ENCODE data around the gene THYN1.

THYN1 gene

GRCh38 chr11:134200688-134201087 lies 52.5 kb downstream of the THYN1 start:
- Histone ChIP-seq H3K4me1 (ENCODE audit: control insufficient read depth, insufficient read depth, low read depth, low read length) (no peaks in the 10 kb centered on the region), H3K4ac (ENCODE audit: low read depth in 1 of 2, low read length in 2 of 2) (no peak overlapping the region), H2AFZ (ENCODE audit: low read depth, low read length) (no peak overlapping the region), H3K23ac (ENCODE audit: low read length in 2 of 2) (no peak overlapping the region), H3K18ac (ENCODE audit: low read depth in 1 of 2, low read length in 2 of 2) (no peak overlapping the region), H2BK5ac (ENCODE audit: low read depth, low read length, poor library complexity, severe bottlenecking) (no peak overlapping the region), H3K14ac (ENCODE audit: low read length in 2 of 2) (no peak overlapping the region), H3K9me3 (ENCODE audit: control insufficient read depth, low read length) (no peaks in the 10 kb centered on the region), H3K9ac (ENCODE audit: low read length) (no peak overlapping the region), H3K4me2 (ENCODE audit: low read length, poor library complexity, severe bottlenecking) (no peak overlapping the region), H3K27ac (ENCODE audit: low read length, poor library complexity, severe bottlenecking) (no peak overlapping the region), H3K27me3 (ENCODE audit: control insufficient read depth in 1 of 2, insufficient read depth in 1 of 2, low read length in 2 of 2) (no peaks in the 10 kb centered on the region), H3K36me3 (ENCODE audit: control insufficient read depth in 1 of 2, insufficient read depth in 2 of 2, low read depth in 1 of 2, low read length in 2 of 2) (peaks cover 10 to 67% of the 10 kb centered on the region in 2 experiments), H4K91ac (ENCODE audit: low read length) (no peak overlapping the region), H2BK120ac (ENCODE audit: low read depth, low read length) (no peak overlapping the region), H2AK5ac (ENCODE audit: low read length, severe bottlenecking) (no peak overlapping the region), H4K8ac (ENCODE audit: low read length) (no peak overlapping the region), H3K4me3 (ENCODE audit: insufficient read depth in 1 of 2, low read depth in 1 of 2, low read length in 2 of 2) (no peak overlapping the region), H2BK12ac (ENCODE audit: low read length in 2 of 2) (no peak overlapping the region), H3K79me1 (replicated peaks; ENCODE audit: low read length, poor library complexity, severe bottlenecking) (peaks cover 7% of the 10 kb centered on the region), H2BK15ac (ENCODE audit: low read depth, poor library complexity, severe bottlenecking) (no peak overlapping the region)
- DNase-seq, result no peak
- WGBS, result 98% methylated on average over 5 of the region's 6 CpGs

DNA sequence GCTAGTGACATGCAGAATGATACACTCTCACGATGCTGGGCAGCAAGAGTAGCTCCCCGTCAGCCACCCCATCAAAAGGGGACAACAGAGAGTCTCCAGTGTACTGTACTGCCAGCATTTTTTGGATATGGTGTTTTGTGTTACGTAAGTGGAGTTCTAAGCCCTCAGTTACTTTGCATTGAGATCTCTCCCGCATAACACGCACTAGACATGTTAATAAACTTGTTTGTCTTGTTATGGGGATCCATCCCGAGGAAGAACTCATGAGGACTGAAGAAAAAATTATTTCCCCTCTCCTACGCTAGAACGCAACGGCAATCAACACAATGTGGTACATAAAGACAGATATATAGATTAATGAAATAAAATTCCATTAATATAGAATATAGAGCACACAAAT lies 53.6 kb downstream of the THYN1 start:
- 98% methylated on average over 6 of the region's 9 CpGs for WGBS
- peaks cover 7% of the 10 kb centered on the region for H3K79me1 ChIP-seq (replicated peaks; ENCODE audit: low read length, poor library complexity, severe bottlenecking)
- no peak overlapping the region for H3K4ac ChIP-seq (ENCODE audit: low read depth in 1 of 2, low read length in 2 of 2)
- H3K4me2 ChIP-seq (ENCODE audit: low read length, poor library complexity, severe bottlenecking), result no peak overlapping the region
- no peak overlapping the region for H4K8ac ChIP-seq (ENCODE audit: low read length)
- no peak overlapping the region for H2BK120ac ChIP-seq (ENCODE audit: low read depth, low read length)
- H3K14ac ChIP-seq (ENCODE audit: low read length in 2 of 2), result no peak overlapping the region
- no peak overlapping the region for H4K91ac ChIP-seq (ENCODE audit: low read length)
- no peak for DNase-seq
- H3K23ac ChIP-seq (ENCODE audit: low read length in 2 of 2), result no peak overlapping the region
- H3K4me1 ChIP-seq (ENCODE audit: control insufficient read depth, insufficient read depth, low read depth, low read length), result no peaks in the 10 kb centered on the region
- H2AFZ ChIP-seq (ENCODE audit: low read depth, low read length), result no peak overlapping the region
- peaks cover 6 to 64% of the 10 kb centered on the region in 2 experiments for H3K36me3 ChIP-seq (ENCODE audit: control insufficient read depth in 1 of 2, insufficient read depth in 2 of 2, low read depth in 1 of 2, low read length in 2 of 2)
- H2AK5ac ChIP-seq (ENCODE audit: low read length, severe bottlenecking), result no peak overlapping the region
- H3K9ac ChIP-seq (ENCODE audit: low read length), result no peak overlapping the region
- no peak overlapping the region for H3K4me3 ChIP-seq (ENCODE audit: insufficient read depth in 1 of 2, low read depth in 1 of 2, low read length in 2 of 2)
- H3K27ac ChIP-seq (ENCODE audit: low read length, poor library complexity, severe bottlenecking), result no peak overlapping the region
- no peak overlapping the region for H3K18ac ChIP-seq (ENCODE audit: low read depth in 1 of 2, low read length in 2 of 2)
- no peak overlapping the region for H2BK5ac ChIP-seq (ENCODE audit: low read depth, low read length, poor library complexity, severe bottlenecking)
- H2BK12ac ChIP-seq (ENCODE audit: low read length in 2 of 2), result no peak overlapping the region
- H3K9me3 ChIP-seq (ENCODE audit: control insufficient read depth, low read length), result no peaks in the 10 kb centered on the region
- no peaks in the 10 kb centered on the region for H3K27me3 ChIP-seq (ENCODE audit: control insufficient read depth in 1 of 2, insufficient read depth in 1 of 2, low read length in 2 of 2)
- H2BK15ac ChIP-seq (ENCODE audit: low read depth, poor library complexity, severe bottlenecking), result no peak overlapping the region

Measured in mesenchymal stem cell (in vitro differentiated cells and primary cell).